Measurements from ENCODE around the gene PTDSS2. TPM values are rescaled to one million over a fixed set of nuclear protein-coding genes. Genes with fewer than 3 reads are reported as not detected.
"Not testable (repeated sequence)": the region's sequence is repeated elsewhere in the genome, so short reads cannot be mapped to it uniquely, and the experiment has no call there.

Gene PTDSS2
- total and polyA plus RNA-seq, 7 donors, result 4.8 to 76.2 (median 30.1) TPM

GRCh38 chr11:508956-509355 lies 58.9 kb downstream of the PTDSS2 start:
- Histone ChIP-seq H3K36me3 (peaks cover 0 to 24% (median 0%) of the 10 kb centered on the region in 4 donors), H3K4me1 (peaks cover 0 to 34% (median 31%) of the 10 kb centered on the region in 4 donors), H3K27me3 (no peaks in the 10 kb centered on the region), H3K27ac (no peak overlapping the region), H3K4me3 (no peak overlapping the region), H3K9me3 (no peaks in the 10 kb centered on the region)
- TF ChIP-seq EP300 (IDR thresholded peaks at IDR 0.05) (no peak), POLR2A (IDR thresholded peaks at IDR 0.05) (no peak), POLR2AphosphoS5 (IDR thresholded peaks at IDR 0.05) (no peak), CTCF (IDR thresholded peaks at IDR 0.05) (no peak)
- DNase-seq, result no peak
- 91 to 92% methylated on average over 5 of the region's 5 CpGs for WGBS, 2 donors
- intact Hi-C loops (cut with DNase I), result loop anchor here (5.0 to 10.0 kb wide), 2 partner anchors 204 to 302 kb away; partner anchors contain the start of genes BET1L, IFITM2 and RIC8A

DNA sequence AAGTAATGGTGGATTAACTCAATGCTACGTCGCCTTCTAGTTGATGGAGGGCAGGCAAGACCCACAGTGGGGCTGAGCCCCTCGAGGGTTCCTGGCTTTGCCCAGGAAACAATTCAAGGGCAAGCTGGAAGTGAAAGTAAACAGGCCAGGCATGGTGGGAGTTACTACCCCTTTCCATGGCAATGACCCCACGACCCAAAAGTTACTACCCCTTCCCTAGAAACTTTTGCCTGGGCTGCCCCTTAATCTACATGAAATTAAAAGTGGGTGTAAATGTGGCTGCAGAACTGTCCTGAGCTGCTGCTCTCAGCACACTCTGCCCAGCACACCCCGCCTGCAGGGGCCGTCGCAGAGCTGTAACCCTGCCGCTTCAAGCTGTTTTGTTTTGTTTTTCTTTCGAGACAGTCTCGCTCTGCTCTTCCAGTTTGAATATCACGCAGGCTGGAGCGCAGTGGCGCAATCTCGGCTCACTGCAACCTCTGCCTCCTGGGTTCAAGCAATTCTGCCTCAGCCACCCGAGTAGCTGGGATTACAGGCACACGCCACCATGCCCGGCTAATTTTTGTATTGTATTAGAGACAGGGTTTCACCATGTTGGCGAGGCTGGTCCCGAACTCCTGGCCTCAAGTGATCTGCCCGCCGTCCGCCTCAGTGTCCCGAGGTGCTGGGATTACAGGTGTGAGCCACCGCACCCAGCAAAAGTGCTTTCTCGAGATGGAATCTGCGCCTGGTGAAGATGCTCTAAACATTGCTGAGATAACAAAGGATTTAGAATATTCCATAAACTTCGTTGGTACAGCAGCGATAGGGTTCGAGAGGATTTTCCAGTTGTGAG lies 62.9 kb downstream of the PTDSS2 start:
- no peaks in the 10 kb centered on the region for H3K9me3 ChIP-seq
- peaks cover 0 to 4% (median 3%) of the 10 kb centered on the region in 4 donors for H3K4me1 ChIP-seq
- H3K36me3 ChIP-seq, result peaks cover 0 to 34% (median 0%) of the 10 kb centered on the region in 4 donors
- no peak for DNase-seq
- no peak overlapping the region for H3K4me3 ChIP-seq
- H3K27ac ChIP-seq, result no peak overlapping the region
- no peak for TF ChIP-seq POLR2A (IDR thresholded peaks at IDR 0.05)
- no peaks in the 10 kb centered on the region for H3K27me3 ChIP-seq
- WGBS, 2 donors, result 92 to 94% methylated on average over 29 of the region's 29 CpGs
- intact Hi-C loops (cut with DNase I), result no loop called here

DNA sequence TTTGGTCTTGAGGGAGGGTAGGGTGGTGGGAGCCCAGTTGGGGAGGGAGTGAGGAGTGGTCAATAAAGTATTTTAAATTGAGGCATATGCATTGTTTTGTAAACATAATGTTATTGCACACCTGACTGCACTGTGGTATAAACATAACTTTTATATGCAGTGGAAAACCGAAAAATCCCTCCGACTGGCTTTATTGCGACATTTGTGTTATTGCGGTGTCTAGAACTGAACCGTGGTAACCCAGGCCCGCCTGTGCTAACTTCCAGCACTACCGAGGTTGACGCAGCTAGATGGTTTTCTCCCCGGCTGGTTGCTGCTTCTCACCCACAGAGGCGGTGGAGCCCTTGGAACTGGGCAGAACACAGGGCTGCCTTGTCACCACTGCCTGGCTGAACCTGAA lies 64.5 kb downstream of the PTDSS2 start:
- Histone ChIP-seq H3K27ac (no peak overlapping the region), H3K27me3 (no peaks in the 10 kb centered on the region), H3K4me1 (peaks cover 0 to 9% (median 4%) of the 10 kb centered on the region in 4 donors), H3K9me3 (no peaks in the 10 kb centered on the region), H3K4me3 (no peak overlapping the region), H3K36me3 (peaks cover 0 to 29% (median 0%) of the 10 kb centered on the region in 4 donors)
- WGBS, 2 donors, result 94% methylated on average over 10 of the region's 10 CpGs
- TF ChIP-seq EP300 (IDR thresholded peaks at IDR 0.05) (no peak), POLR2AphosphoS5 (IDR thresholded peaks at IDR 0.05) (no peak), POLR2A (IDR thresholded peaks at IDR 0.05) (no peak), CTCF (IDR thresholded peaks at IDR 0.05) (no peak)
- no peak for DNase-seq
- intact Hi-C loops (cut with DNase I), result no loop called here

DNA sequence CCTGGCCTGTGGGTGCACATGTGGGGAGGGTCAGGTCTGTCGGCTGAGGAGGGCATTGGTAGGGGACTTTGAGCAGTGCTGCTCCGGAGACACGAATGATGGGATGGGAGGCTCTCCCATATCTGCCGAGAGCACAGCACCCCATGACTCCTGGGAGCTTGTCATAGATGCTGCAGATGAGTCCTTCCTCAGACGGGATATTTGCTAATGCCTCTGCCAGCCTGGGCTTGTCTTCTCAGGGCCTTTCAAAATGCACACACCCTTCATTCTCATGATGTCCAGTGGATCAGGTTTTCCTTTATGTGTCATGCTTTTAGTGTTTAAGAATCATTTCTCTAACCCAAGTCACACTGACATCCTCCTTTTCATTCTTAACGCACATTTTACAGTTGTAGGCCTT lies 65.1 kb downstream of the PTDSS2 start:
- H3K4me1 ChIP-seq, result peaks cover 0 to 9% (median 4%) of the 10 kb centered on the region in 4 donors
- H3K27ac ChIP-seq, result no peak overlapping the region
- WGBS, 2 donors, result 94 to 96% methylated on average over 6 of the region's 6 CpGs
- DNase-seq, result no peak
- TF ChIP-seq POLR2AphosphoS5 (IDR thresholded peaks at IDR 0.05) (no peak), CTCF (IDR thresholded peaks at IDR 0.05) (no peak), EP300 (IDR thresholded peaks at IDR 0.05) (no peak), POLR2A (IDR thresholded peaks at IDR 0.05) (no peak)
- no peaks in the 10 kb centered on the region for H3K9me3 ChIP-seq
- peaks cover 0 to 24% (median 0%) of the 10 kb centered on the region in 4 donors for H3K36me3 ChIP-seq
- no peaks in the 10 kb centered on the region for H3K27me3 ChIP-seq
- H3K4me3 ChIP-seq, result no peak overlapping the region
- intact Hi-C loops (cut with DNase I), result no loop called here

DNA sequence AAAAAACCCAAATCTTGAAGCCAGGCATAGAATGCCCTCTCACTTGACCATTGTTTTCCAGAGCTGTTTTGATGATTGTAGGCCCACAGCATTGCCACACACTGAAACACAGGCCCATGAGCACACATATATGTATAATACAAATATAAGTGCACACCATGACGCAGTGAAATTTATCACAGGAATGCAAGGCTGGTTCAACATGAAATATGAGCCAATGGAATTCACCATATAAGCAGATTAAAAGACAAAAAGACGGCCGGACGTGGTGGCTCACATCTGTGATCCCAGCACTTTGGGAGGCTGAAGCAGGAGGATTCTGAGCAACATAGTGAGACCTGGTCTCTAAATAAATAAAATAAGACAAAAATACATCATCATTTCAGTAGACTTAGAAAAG lies 66.3 kb downstream of the PTDSS2 start:
- intact Hi-C loops (cut with DNase I), result no loop called here
- DNase-seq, result no peak
- TF ChIP-seq CTCF (IDR thresholded peaks at IDR 0.05) (no peak), POLR2AphosphoS5 (IDR thresholded peaks at IDR 0.05) (no peak), POLR2A (IDR thresholded peaks at IDR 0.05) (no peak), EP300 (IDR thresholded peaks at IDR 0.05) (no peak)
- WGBS, 2 donors, result 96 to 98% methylated on average over 4 of the region's 4 CpGs
- H3K36me3 ChIP-seq, result peaks cover 0 to 13% (median 0%) of the 10 kb centered on the region in 4 donors
- no peak overlapping the region for H3K27ac ChIP-seq
- peaks cover 0 to 9% (median 4%) of the 10 kb centered on the region in 4 donors for H3K4me1 ChIP-seq
- no peaks in the 10 kb centered on the region for H3K27me3 ChIP-seq
- H3K4me3 ChIP-seq, result no peak overlapping the region
- no peaks in the 10 kb centered on the region for H3K9me3 ChIP-seq

DNA sequence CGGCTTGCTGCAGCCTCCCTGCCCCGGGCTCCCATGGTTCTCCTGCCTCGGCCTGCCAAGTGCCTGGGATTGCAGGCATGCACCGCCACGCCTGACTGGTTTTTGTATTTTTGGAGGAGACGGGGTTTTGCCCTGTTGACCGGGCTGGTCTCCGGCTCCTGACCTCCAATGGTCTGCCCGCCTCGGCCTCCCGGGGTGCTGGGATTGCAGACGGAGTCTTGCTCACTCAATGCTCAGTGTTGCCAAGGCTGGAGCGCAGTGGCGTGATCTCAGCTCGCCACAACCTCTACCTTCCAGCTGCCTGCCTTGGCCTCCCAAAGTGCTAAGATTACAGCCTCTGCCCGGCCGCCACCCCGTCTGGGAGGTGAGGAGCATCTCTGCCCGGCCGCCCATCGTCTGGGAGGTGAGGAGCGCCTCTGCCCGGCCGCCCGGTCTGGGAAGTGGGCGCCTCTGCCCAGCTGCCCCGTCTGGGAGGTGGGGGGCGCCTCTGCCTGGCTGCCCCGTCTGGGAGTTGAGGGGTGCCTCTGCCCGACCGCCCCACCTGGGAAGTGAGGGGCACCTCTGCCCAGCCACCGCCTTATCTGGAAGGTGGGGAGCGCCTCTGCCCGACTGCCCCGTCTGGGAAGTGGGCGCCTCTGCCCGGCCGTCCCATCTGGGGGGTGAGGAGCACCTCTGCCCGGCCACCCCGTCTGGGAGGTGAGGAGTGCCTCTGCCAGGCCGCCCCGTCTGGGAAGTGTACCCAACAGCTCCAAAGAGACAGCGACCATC lies 67.0 kb downstream of the PTDSS2 start:
- H3K4me1 ChIP-seq; H3K4me3 ChIP-seq; H3K27me3 ChIP-seq; H3K9me3 ChIP-seq; intact Hi-C loops (cut with DNase I): not testable (repeated sequence)
- 96 to 97% methylated on average over 43 of the region's 43 CpGs for WGBS, 2 donors
- H3K36me3 ChIP-seq, result peaks cover 0 to 13% (median 0%) of the 10 kb centered on the region in 4 donors
- H3K27ac ChIP-seq, result peak overlapping the region in 1 of 4 donors; percentile 81
- peak; percentile 64 for DNase-seq
